ENCODE results near the gene TRAF6. TPM values are rescaled to one million over a fixed set of nuclear protein-coding genes. Genes with fewer than 3 reads are reported as not detected.

Gene TRAF6
- total and polyA plus RNA-seq, 2 of the 13 experiments (the other 11 are each of a cell fraction or from before 2014, with no cell fraction given) = 3.3 to 5.9 TPM

DNA sequence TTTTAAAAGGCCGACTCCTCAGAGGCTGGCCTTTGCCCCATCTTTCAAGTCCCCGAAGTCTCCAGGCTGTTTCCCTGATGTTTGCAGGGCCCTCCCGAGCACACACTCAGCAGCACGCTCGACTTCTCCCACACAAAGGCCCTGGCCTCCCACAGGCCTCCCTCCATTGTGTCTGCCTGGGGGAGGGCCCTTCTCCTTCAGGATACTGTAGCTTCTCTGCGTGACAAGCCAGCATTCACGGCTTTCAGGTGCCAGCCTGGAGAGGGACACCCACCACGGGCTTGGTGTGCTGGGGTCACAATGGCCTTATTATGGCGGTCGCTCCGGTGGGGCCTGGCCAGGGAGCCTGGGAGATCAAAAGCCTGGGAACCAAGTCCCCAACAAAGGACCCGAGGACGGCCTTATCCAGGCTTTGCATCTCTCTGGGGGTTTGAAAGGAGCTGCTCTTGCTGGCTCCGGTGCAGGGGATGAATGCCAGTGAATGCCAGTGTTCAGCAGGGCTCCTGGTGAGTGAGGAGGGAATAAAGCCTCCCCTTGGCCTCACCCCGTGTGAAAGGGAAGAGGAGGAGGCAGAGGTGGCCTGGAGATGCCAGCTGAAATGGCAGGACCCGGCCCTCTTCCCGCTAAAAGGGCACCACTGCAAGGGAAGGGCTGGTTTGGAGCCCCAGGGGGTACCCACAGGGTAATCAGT, 55.0 kb downstream of the TRAF6 start:
- Histone ChIP-seq H3K4me1 (ENCODE audit: insufficient read depth, low read length) (peaks cover 23% of the 10 kb centered on the region), H3K4me2 (ENCODE audit: low read depth, low read length) (no peak overlapping the region), H3K9ac (ENCODE audit: insufficient read depth, low read depth, low read length) (no peak overlapping the region), H3K4me3 (replicated peaks in 1 of 3; ENCODE audit: insufficient read depth in 1 of 3, low read depth in 2 of 3, low read length in 3 of 3) (no peak overlapping the region), H3K9me3 (ENCODE audit: low read length) (no peaks in the 10 kb centered on the region), H3K27ac (ENCODE audit: extremely low read length, insufficient read depth, low read length) (no peak overlapping the region), H4K20me1 (ENCODE audit: insufficient read depth, low read length) (no peaks in the 10 kb centered on the region), H3K36me3 (replicated peaks in 1 of 2; ENCODE audit: control insufficient read depth in 1 of 2, insufficient read depth in 2 of 2, low read length in 2 of 2) (no peaks in the 10 kb centered on the region), H2AFZ (ENCODE audit: low read length) (no peak overlapping the region), H3K27me3 (ENCODE audit: control insufficient read depth in 1 of 2, insufficient read depth in 2 of 2, low read length in 2 of 2) (peaks cover 3 to 19% of the 10 kb centered on the region in 2 experiments; a peak in 2 of 5 replicates), H3K79me2 (ENCODE audit: insufficient read depth, low read length) (no peaks in the 10 kb centered on the region)
- in situ Hi-C loops (cut with HindIII; ENCODE audit: extremely low pct_ligation_motif_present, low pct_unique_long_range_greater_than_20kb) = no loop called here
- WGBS (ENCODE audit: low lambda C conversion rate) = 22% methylated on average over 8 of the region's 17 CpGs
- BruUV-seq (replicated peaks) = no TSS peak
- peak; percentile 15; the same call in 1 of the 3 replicates for ATAC-seq
- DNase-seq (ENCODE audit: low spot score) = no peak
- CTCF ChIA-PET (ENCODE audit: low intra/inter-chr PET ratio, low total read pairs) = no interaction called here
- POLR2A ChIA-PET = no interaction called here
- FAIRE-seq = no peak
- TF ChIP-seq RFX3 (CRISPR knock-in tag; IDR thresholded peaks at IDR 0.05) = no peak
- TF ChIP-seq, protein P1, sequence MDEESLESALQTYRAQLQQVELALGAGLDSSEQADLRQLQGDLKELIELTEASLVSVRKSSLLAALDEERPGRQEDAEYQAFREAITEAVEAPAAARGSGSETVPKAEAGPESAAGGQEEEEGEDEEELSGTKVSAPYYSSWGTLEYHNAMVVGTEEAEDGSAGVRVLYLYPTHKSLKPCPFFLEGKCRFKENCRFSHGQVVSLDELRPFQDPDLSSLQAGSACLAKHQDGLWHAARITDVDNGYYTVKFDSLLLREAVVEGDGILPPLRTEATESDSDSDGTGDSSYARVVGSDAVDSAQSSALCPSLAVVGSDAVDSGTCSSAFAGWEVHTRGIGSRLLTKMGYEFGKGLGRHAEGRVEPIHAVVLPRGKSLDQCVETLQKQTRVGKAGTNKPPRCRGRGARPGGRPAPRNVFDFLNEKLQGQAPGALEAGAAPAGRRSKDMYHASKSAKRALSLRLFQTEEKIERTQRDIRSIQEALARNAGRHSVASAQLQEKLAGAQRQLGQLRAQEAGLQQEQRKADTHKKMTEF (CRISPR knock-in tag; IDR thresholded peaks at IDR 0.05) = no peak
- no peak for TF ChIP-seq KDM3A (CRISPR knock-in tag; IDR thresholded peaks at IDR 0.05; ENCODE audit: low read depth)
- no peak for TF ChIP-seq POLR2AphosphoS2 (IDR thresholded peaks at IDR 0.05; ENCODE audit: low read depth, low read length)
- no peak for TF ChIP-seq ZSCAN31 (CRISPR knock-in tag; IDR thresholded peaks at IDR 0.05; ENCODE audit: low read depth)
- TF ChIP-seq TCF7 (IDR thresholded peaks at IDR 0.05; ENCODE audit: low read depth) = no peak
- TF ChIP-seq ZNF354B (CRISPR knock-in tag; IDR thresholded peaks at IDR 0.05) = no peak
- TF ChIP-seq, protein P2, sequence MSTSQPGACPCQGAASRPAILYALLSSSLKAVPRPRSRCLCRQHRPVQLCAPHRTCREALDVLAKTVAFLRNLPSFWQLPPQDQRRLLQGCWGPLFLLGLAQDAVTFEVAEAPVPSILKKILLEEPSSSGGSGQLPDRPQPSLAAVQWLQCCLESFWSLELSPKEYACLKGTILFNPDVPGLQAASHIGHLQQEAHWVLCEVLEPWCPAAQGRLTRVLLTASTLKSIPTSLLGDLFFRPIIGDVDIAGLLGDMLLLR (CRISPR knock-in tag; IDR thresholded peaks at IDR 0.05) = no peak
- no peak for TF ChIP-seq ARHGAP35 (CRISPR knock-in tag; IDR thresholded peaks at IDR 0.05; ENCODE audit: borderline replicate concordance)
- TF ChIP-seq IRX3 (CRISPR knock-in tag; IDR thresholded peaks at IDR 0.05; ENCODE audit: borderline replicate concordance, low read depth) = no peak
- no peak for TF ChIP-seq TOPORS (CRISPR knock-in tag; IDR thresholded peaks at IDR 0.05)
- TF ChIP-seq ZBTB7A (CRISPR knock-in tag; IDR thresholded peaks at IDR 0.05) = no peak
- no peak for TF ChIP-seq REL (CRISPR knock-in tag; conservative IDR thresholded peaks at IDR 0.05)
- TF ChIP-seq ZNF781 (CRISPR knock-in tag; IDR thresholded peaks at IDR 0.05; ENCODE audit: borderline replicate concordance, not compliant biosample characterization) = no peak
- TF ChIP-seq TEAD2 (CRISPR knock-in tag; IDR thresholded peaks at IDR 0.05) = no peak
- no peak for TF ChIP-seq ZNF530 (CRISPR knock-in tag; IDR thresholded peaks at IDR 0.05; ENCODE audit: low read depth)
- TF ChIP-seq TARDBP (CRISPR knock-in tag; IDR thresholded peaks at IDR 0.05) = no peak
- TF ChIP-seq ZNF766 (CRISPR knock-in tag; IDR thresholded peaks at IDR 0.05; ENCODE audit: borderline replicate concordance) = no peak
- intact Hi-C loops (cut with micrococcal nuclease; ENCODE audit: unreplicated experiment) = no loop called here

Data from HepG2 (cell line).